GM21576 (cell line): ENCODE data around the gene PLAGL2.
"Not testable (repeated sequence)": the region's sequence is repeated elsewhere in the genome, so short reads cannot be mapped to it uniquely, and the experiment has no call there.

Experiments used
- ATAC-seq: cut with Tn5 transposase; IDR thresholded peaks from one replicate; pipeline ENCODE4 v1.9.1; 2021; ENCODE audit warnings: mild to moderate bottlenecking, moderate library complexity; ENCODE audit not compliant: unreplicated experiment

PLAGL2 gene, protein sequence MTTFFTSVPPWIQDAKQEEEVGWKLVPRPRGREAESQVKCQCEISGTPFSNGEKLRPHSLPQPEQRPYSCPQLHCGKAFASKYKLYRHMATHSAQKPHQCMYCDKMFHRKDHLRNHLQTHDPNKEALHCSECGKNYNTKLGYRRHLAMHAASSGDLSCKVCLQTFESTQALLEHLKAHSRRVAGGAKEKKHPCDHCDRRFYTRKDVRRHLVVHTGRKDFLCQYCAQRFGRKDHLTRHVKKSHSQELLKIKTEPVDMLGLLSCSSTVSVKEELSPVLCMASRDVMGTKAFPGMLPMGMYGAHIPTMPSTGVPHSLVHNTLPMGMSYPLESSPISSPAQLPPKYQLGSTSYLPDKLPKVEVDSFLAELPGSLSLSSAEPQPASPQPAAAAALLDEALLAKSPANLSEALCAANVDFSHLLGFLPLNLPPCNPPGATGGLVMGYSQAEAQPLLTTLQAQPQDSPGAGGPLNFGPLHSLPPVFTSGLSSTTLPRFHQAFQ

DNA sequence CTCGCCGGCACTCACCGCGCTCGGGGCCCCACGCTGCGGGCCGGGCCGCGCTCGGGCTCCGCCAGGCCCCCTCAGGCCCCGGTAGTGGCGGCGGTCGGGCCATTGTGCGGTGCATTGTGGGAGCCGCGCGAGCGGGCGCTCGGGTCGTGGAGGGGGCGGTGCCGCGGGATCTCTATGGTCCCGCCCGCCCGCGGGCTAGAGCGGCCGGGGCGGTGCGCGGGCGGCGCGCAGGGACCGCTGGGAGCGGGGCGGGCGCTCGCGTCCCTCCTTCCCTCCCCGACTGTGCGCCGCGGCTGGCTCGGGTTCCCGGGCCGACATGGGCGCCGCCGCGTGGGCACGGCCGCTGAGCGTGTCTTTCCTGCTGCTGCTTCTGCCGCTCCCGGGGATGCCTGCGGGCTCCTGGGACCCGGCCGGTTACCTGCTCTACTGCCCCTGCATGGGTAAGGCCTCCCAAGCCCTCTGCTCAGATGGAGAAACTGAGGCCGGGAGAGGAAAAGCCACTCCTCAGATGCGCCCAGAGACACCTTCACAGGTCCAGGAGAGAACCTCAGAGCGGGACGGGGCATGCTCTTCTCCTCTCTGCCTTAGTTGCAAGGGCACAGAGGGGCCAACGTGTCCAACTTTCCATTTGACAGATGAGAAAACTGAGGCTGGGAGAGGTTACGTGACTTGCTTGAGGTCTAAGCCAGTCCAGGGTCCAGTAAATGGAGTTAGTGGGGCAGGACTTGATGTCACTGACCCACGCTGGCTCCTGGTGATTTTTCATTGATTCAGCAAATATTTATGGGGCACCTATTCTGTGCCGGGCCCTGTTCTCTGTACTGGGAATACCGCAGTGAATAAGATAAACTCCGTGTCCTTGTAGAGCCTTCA, at the start of gene PLAGL2, which contains the start of gene POFUT1:
Gene PLAGL2, minus strand, starts transcription at position 118 of the 873 bp plus-strand sequence. CDS start 5,565 bp downstream, outside the sequence.
Gene POFUT1, plus strand, starts transcription at position 255 of the 873 bp plus-strand sequence. Its CDS starts 62 bp downstream, at position 317.
- ATAC-seq: peak; percentile 83

DNA sequence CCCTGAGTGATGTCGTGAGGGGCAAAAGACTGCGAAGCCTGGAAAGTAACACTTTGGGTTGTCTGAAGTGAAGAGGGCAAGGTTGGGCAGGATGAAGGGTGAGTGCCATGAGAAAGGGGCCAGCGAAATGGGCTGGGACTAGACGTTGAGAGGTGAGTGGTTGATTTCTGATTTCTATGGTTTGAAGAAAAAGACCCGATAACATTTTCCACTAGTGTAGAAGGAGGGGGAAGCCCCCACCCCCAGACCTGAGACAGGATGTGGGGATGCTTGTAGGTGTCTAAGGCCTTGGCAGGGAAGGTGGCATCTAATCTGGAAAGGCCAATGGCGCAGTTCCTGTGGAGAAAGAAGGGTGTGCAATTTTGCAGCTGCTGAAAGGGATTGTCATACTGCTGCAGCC, 44.6 kb upstream of the PLAGL2 start:
- no peak for ATAC-seq

DNA sequence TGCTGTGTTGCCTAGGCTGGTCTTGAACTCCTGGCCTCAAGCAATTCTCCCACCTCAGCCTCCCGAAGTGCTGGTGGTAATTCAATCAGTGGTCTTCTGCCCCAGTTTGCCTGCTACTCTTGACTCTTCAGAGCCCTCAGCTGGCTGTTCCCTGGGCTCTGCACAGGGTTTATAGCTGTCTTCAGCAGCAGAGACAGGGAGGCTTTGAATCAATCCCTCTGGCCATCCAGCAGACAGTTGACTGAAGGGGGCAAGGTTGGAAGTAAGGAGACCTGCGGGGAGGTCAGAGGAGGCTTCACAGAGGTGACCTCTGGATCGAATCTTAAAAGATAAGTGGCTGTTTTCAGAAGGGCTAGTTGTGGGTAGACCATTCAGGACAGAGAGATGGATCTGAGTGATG, 43.9 kb upstream of the PLAGL2 start:
- no peak for ATAC-seq

DNA sequence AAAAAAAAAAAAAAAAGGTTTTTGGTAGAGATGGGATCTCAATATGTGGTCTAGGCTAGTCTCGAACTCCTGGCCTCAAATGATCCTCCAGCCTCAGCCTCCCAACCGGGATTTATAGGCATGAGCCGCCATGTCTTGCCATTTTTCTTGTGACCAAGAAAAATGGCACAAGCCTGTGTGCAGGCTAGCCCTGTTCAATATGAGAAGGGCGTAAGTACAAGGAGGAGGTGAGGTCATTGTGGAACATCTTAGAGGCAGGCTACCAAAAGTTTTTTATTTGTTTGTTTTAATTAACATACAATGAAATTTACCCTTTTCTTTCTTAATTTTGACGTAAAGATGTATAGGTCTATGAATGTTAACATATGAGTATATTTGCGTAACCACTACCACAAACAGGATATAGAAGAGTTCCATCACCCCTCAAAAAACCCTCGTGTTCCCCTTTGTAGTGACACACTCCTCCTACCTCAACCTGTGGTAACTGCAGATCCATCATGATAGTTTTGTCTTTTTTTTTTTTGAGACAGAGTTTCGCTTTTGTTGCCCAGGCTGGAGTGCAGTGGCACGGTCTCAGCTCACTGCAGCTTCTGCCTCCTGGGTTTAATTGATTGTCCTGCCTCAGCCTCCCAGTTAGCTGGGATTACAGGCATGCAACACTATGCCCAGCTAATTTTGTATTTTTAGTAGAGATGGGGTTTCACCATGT, 41.6 kb upstream of the PLAGL2 start:
- ATAC-seq: no peak

DNA sequence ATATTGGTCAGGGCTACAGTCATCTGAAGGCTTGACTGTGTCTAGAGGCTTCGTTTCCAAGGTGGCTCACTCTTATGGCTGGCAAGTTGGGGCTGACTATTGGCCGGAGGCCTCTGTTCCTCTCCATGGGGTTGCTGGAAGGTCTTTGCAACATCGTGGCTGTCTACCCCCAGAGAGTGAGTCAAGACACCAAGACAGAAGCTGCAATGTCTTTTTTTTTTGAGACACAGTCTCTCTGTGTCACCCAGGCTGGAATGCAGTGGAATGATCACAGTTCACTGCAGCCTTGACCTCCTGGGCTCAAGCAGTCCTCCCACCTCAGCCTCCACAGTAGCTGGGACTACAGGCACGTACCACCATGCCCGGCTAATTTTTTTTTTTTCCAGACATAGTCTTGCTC, 40.5 kb upstream of the PLAGL2 start:
- ATAC-seq: no peak

DNA sequence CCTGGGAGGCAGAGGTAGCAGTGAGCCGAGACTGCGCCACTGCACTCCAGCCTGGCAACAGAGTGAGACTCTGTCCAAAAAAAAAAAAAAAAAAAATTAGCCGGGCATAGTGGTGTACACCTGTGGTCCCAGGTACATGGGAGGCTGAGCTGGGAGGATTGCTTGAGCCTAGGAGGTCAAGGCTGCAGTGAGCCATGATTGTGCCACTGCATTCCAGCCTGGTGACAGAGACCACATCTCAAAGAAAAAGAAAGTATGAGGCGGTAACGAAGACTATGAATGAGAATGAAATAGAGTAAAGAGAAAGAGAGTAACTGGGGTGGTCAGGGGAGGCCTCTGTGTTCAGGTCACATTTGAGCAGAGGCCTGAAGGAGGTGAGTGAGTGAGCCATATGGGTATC, 38.7 kb upstream of the PLAGL2 start:
- ATAC-seq: not testable (repeated sequence)

DNA sequence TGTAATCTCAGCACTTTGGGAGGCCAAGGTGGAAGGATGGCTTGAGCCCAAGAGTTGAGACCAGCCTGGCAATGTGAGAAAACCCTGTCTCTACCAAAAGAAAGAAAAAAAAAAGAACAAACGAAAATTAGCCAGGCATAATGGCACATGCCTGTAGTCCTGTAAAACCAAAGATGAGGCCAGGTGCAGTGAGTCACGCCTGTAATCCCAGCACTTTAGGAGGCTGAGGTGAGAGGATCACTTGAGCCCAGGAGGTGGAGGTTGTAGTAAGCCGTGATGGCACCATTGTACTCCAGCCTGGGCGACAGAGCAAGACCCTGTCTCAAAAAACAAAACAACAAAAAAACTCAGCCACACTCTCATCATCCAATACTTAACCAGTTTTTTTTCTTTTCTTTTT, 37.4 kb upstream of the PLAGL2 start:
- ATAC-seq: no peak

DNA sequence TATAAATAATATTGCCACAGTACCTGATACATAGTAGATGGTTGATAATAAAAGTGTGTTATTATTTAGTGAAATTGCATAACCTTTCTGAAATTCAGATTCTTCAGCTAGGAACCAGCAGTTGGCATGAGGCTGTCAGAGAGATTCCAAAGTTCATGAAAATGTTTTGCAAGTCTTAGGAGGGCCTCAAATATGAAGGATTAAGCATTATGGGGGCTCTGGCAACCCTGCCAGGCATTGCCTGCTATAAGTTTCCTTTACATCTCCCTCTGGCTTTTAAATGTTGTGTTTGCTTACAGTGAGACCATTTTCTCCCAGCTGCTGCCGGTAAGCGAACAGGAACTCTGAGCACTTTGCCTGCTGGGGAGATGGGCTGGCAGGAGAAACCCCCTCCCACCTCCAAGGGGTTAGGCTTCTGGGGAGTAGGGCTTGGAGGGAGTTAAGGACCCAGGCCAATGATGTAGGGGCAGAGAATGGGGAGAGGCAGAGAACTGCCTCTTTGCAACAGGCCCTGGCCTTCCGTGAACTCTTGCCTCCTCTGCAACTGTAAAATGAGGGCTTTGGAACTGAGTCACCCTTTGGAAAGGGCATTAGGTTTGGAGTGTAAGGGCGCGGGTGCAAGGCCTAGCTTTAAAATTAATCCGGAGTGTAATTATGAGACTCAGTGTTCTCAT, 36.7 kb upstream of the PLAGL2 start:
- ATAC-seq: no peak

DNA sequence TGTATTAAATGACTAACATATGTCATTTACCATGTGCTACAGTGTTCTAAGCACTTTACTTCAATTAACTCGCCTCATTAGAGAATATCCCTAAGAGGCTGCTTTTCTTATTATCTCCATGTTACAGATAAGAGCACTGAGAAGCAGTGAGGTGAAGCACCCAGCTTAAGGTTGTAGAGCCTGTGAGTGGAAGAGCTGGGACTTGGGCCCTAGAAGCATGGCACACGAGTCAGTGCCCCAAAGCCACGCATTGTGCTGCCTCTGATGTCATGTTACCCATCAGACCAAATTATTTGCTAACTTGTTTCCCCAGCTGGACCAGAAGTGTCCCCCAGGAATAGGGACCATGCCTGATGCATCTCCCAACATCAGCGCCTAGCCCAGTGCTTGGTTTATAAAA, 34.3 kb upstream of the PLAGL2 start:
- no peak for ATAC-seq

DNA sequence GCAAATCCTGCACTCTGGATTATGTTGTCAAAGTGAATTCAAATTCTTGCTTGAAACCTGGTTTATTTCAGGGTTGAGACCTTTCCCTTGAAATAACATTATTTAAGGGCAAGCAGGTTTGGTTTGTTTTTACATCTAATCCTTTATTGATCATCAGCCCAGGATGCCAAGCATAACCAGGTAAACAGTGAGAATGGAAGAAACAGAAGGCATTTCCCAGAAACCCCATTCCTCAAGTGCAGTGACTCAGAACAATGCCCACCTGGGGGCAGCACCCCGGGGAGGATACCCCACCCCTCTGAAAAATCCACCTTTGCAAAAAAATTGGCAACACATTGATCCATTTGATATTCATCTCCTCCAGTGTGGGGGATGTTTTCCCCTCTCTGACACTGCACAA, 32.7 kb upstream of the PLAGL2 start:
- no peak for ATAC-seq

DNA sequence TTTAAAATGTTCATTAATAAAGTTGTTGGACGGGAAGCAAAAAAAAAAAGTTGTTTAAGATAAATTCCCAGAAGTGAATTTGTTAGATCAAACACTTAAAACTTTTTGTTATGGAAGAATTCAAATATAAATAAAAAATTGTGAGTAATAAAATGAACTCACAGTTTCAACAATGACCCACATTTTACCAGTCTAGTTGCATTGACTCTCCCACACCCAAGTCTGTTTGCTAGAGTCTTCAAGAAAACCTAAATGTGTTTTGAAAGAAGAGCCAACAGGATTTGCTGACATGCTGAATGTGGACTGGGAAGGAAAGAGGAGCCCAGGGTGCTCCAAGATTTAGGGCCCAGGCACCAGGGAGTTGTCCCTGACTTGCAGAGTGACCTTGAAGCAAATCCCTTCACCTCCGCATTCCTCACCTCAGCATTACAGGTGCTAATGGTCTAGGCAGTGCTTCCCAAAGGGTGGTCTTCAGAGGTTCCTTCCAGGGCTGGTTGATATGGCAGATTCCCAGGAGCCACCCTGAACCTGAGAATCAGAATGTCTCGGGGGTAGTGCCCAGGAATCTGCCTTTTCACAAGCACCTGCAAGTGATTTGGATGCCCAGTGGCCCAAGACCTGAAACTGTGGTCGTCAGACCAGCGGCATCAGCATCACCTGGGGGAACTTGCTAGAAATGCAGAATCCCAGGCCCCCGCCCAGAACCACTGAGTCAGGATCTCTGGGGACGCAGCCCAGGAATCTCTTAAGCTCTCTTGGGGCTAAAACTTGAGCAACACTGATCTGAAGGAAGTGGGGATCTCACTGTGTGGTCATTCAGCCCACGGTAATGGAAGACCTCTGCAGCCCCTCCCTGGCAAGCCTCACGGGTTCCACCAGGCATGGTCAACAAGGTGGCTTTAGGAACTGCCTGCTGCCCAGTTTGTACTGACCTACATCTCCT, 31.2 kb upstream of the PLAGL2 start:
- ATAC-seq: no peak

DNA sequence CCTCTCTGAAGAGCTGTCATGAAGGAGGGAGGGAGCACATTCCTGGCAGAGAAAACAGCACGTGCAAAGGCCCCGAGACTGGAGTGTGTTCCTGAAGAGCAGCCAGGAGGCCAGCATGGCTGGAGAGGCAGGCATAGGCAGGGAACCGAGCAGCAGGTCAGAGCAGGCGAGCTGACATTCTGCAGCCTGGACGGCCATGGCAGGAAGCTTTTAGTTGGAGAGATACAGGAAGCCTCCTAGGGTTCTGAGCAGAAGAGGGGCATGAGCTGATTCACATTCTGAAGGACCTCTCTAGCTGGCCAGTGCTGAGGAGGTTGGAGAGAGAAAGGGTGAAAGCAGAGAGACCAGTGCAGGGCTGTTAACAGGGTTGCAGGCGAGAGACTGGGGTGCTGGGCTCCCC, 29.9 kb upstream of the PLAGL2 start:
- no peak for ATAC-seq

DNA sequence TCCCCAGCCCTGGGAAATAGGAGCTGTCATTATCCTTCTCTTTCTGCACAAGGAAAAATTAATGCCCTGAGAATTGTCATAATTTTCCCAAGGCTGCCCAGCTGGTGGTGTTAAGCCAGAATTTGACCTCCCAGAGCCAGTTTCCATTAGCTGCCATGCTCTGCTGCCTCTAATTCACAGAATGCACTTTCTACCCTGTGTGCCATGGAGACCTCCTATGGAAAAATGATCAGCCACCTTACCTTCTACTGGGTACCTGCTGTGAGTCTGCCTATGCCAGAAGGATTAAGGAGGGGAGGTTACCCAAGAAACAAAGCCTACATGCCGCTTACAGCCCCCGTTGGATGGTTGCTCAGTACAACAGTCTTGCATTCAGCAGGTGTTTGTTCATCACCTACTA, 29.3 kb upstream of the PLAGL2 start:
- no peak for ATAC-seq

DNA sequence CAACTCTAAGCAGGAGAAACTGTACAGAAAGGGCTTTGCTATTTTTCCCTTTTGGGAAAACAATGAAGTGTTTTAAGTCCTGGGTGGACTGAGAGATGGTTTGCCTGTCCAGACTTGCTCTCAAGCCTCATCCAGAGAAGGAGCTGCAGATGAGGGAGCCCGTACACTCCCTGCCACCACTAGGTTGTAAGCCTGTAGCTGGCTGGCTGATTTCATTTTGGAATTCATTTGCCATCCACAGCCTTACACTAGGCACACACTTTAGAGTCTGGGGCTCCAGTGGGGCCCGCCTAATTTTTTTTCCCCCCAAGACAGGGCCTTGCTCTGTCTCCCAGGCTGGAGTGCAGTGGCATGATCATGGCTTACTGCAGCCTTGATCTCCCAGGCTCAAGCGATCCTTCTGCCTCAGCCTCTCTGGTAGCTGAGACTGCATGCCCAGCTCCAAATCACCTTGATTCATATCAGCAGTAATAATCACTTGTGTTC, 28.5 kb upstream of the PLAGL2 start:
- ATAC-seq: no peak

DNA sequence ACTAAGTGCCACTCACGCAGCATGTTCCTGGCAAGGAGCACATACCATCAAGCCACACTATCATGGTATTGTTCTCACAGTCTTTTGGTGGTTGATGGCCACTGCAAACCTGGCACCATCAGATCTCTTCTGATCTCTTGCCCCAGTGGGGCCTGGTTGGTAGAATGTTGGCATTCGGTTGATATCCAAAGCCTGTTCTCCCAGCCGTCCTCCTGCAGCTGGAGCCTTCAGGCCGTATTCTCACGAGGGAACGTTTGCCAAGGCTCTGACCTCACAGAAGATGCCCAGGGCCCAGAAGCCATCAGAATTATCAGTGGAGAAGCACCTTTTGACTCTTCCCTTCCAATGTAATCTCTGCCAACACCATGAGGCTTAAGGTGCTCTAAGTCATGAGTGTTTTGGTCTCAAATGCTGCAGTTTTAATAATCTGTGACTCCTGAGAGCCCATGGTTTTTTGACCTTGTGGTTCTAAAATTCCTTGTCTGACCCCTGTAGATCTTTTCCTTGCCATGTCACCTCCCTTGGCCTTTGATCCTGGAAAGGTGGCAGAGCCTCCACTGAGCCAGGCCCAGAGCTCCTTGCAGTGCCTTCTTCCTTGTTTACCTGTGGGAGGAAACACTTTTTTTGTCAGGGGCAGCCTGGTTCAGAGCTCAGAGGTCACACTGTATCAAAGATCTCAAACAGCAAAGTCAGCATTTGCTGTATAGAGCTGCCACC, 27.9 kb upstream of the PLAGL2 start:
- no peak for ATAC-seq

DNA sequence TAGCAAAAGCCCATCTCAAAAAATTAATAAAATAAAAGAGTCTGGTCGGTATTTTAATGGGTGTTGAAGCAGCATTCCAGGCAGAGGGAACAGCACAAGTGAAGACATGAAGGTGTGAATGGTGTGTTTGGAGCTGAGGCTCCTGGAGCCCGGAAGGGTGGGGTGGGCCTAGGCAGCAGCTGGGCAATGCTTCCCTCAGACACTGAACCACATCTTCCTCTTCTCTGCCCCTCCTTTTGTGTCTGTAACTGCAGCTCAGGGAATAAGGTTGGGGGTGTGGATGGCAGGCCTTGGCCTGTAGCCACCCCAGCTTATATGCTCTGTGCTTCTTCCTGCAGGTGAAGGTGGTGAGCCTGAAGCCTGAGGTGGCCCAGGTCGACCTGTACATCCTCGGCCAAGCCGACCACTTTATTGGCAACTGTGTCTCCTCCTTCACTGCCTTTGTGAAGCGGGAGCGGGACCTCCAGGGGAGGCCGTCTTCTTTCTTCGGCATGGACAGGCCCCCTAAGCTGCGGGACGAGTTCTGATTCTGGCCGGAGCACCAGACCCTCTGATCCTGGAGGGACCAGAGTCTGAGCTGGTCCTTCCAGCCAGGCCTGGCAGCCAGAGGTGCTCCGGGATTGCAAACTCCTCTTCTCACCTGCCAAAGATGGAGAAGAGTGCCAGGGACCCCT, 26.7 kb upstream of the PLAGL2 start:
- no peak for ATAC-seq

DNA sequence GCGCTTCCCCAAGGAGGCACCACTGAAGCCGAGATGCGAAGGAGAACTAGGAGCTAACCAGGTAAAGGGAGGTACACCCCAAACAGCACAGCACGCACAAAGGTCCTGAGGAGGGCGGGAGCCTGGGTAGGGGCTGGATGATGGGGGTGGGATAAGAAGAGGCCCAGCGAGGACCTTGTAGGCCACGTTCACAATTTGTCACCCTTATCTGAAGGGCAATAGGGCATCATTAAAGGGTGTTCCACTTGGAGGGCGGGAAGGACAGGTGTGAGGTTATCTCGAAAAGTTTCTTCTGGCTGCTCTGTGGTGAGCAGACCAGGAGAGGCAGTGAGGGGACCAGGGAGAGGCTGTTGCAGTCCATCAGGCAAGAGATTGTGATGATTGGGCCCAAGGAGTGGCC, 25.7 kb upstream of the PLAGL2 start:
- no peak for ATAC-seq

DNA sequence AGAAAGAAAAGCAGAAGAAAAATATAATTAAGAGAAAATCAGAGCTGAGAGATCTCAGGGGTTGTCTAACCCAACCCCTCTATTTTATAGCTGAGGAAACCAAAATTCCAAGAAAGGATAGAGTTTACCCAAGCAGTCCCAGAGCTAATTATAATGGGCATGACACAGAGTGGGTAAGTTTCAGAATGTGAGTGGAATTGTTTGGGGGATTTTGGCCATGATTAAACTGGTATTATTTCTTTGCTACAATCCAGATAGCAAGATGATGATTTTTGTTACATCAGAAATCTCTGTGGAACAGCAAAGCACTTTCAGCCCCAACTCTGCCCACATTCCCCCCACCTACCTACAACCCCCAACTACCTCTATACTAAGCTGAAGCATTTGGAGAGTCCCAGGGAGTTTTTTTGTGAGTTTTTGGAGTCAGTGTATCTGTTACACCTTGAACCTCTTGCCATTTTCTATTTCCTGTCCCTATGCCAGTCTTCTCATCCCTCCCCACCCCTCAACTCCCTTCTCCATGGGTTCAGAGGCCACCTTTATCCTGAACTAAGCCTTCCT, 24.9 kb upstream of the PLAGL2 start:
- no peak for ATAC-seq
